GM10266 (cell line): ENCODE results near the gene TBX20.

Experiments
- DNase-seq: peaks from one replicate; pipeline ENCODE4 v3.0.0; 2012; ENCODE audit errors: extremely low spot score
- TF ChIP-seq, protein P1 (sequence below): IDR thresholded peaks from 2 replicates; pipeline ENCODE4 v1.5.1; 2012; ENCODE audit warnings: mild to moderate bottlenecking, low read depth; ENCODE audit not compliant: control insufficient read depth, insufficient read depth; ENCODE audit errors: missing control alignments

Gene TBX20

DNA sequence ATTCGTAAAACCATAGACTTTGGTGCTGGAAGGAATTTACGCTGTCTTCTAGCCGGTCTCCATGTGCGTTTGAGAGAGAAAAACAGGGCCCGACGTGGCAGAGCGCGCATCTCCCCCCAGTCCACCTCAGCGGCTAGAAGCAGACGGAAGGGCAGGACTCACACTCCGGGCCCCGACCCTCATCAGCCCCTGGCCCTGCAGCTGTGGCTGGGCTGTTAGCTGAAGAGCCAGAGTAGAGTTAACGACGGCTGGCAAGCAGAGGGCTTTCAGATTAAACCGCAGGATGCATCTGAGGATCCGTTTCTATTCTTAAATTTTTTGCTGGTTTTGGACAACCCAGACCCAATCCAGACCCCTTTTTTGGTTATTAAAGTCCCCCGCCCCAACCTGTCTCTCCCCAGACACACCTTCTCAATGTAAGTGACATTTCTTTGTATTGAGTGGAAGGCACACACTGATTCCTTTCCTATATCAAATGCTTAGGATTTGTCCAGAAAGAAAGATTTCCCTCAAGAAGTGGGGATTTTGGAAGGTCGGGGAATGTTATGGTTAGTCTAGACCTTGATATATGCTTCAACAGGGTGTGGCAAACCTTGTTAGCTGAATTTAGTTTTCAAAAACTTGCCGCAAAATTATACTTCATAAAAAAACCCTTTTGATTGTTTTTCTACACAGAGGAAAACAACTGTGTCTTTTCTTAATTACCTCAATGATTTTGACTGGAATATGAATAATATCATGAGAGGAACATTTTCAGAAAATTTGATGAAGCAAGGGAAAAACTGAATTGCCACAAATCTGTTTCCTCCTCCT is 1.7 kb upstream of the TBX20 start:
- DNase-seq = no peak
- TF ChIP-seq, protein P1, sequence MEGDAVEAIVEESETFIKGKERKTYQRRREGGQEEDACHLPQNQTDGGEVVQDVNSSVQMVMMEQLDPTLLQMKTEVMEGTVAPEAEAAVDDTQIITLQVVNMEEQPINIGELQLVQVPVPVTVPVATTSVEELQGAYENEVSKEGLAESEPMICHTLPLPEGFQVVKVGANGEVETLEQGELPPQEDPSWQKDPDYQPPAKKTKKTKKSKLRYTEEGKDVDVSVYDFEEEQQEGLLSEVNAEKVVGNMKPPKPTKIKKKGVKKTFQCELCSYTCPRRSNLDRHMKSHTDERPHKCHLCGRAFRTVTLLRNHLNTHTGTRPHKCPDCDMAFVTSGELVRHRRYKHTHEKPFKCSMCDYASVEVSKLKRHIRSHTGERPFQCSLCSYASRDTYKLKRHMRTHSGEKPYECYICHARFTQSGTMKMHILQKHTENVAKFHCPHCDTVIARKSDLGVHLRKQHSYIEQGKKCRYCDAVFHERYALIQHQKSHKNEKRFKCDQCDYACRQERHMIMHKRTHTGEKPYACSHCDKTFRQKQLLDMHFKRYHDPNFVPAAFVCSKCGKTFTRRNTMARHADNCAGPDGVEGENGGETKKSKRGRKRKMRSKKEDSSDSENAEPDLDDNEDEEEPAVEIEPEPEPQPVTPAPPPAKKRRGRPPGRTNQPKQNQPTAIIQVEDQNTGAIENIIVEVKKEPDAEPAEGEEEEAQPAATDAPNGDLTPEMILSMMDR = no peak

DNA sequence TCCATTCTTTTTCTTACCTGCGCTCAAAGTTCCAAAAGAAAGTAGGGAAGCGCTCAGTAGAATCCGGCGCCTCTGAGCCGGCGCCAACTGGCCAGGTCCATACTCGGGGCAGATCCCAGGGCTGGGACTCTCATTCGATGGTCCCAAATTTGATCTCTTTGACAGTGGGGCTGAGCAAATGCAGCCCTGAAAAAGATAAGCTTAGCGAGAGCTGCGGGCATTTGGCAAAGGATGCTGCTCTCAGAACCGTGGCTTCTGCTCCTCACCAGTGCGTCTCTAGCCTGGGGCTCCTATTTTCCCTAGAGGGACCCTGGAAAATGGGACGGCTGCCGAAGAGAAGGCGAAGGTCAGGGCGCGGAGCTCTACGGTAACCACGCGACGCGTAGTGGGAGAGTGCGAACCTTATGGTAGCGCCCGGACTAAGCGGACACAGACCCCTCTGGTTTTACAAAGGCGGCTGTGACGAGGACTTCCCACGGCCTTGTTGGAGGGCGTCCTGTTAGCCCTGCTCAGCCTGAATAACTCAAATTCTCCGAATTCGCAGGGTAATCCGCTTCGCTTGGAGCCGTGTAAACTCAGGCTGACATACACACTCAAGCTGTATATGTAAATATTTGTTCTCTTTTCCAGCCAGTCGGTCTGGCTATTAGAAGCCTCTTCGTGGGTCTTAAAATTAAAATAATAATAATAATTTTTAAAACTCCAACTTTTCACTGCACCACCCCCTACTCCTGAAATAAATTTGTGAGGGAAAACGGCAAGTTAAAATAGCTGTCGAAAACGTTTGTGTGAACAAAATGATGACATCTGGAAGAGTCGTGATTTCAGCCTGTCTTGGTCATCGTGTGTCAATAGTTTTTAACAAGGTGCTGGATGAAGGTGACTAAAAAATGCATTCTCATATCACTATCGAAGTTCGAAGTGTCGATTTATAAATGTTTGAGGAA is 869 bp upstream of the TBX20 start:
- no peak for DNase-seq
- TF ChIP-seq, protein P1 = no peak

DNA sequence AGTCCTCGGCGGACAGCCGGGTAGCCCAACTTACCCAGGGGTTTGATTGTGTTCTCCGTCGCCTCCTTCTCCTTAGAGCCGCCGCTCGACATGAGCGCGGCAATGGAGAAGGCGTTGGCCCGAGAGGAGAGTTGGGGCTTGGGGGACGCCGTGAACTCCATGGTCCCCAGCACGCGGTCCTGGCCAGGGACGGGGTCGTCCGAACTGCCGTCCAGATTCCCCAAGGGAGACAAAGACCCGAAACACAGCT is 515 bp downstream of the TBX20 start:
- DNase-seq = no peak
- TF ChIP-seq, protein P1 = no peak

DNA sequence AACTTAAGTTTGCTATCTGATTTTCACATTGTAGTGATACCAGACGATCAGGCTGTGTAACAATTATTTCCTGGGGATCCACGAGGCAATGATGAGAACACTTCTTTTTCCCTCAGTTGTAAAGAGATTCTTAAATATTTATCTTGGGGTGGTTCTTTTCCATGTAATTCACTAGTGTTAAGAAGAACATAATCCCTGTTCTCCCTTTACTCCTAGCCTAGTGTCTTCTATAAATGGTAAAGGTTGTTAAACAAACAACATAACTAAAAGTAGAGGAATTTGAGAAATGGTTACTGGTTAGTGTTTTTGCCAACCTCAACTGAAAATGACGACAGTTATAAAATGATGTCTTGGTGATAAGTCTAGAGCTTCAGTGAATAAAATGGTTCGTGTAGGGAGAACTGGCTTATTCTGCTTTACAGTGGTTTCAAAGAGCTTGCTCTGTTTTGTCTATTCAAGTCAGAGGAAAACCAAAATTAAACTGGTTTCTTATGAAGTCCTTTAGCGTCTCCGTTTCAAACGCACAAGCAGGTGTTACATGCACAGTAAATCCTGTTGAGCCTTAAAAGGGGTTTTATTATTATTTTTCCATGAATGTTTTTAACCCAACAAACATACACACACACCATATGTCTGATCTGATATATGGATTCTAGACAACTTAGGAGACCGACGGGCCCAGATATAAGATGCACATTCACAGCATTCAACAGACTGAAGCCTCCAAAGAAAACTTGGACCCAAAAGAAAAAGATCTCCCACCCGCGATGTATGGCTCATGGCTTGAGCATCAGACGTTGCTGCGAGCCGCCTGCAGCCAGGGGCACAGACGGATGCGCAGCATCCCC is 1.1 kb downstream of the TBX20 start:
- no peak for DNase-seq
- TF ChIP-seq, protein P1 = no peak

DNA sequence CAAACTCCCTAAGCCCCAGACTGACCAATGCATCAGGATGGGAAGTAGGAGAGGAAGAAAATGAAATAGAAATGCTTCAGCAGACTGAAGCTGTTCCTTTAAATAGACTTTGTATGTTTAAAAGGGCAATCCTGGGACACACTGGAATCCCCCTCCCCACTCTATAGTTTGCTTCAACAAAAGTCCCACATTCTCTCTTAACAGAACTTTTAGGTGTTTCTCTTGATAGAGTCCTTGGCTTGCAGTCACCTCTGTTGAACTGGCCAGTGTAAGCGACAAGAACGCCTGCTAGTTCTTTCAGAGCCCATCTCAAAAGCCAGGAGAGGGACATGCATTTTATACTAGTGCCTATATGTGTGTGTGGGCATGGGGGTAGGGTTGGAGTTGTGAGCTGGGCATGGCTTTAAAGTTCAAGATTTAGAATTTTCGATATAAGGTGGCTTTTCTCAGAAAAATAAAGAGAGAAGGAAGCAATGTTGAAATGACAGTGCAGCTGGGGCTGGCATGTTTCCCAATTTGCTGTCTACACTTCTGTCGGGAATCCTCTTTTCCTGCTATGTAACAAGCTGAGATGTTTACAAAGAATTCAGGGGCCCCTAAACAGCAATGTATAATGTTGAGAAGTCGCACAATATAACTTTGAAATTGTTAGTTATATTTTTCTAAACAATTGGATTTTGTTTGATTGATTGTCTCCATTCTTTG is 2.1 kb downstream of the TBX20 start:
- TF ChIP-seq, protein P1 = no peak
- no peak for DNase-seq

DNA sequence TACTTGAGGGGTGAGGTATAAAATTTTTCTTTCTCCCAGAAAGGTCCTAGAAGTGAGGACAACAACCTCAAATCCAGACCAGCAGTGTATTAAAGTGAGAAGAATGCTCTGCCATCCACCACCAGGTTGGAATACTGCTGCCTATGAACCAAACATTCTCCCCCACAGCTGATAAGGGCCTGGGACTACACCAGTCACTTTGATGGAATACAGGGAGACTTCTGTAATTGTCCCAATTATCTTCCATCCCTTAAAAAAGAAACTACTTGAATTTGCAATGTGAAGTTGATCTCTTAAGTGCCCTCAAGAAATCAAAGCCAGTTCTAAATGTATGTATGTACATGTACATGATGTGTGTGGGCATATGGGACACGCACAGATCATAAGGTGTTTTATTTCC is 3.0 kb downstream of the TBX20 start:
- TF ChIP-seq, protein P1 = no peak

More for the DNA sequence above, 3.0 kb downstream of the TBX20 start:
- no peak for DNase-seq
